Measurements from ENCODE around the gene ZFYVE9. TPM values are rescaled to one million over a fixed set of nuclear protein-coding genes. Genes with fewer than 3 reads are reported as not detected.

The ZFYVE9 gene
- total and polyA plus RNA-seq, 2 of the 13 experiments (the other 11 are each of a cell fraction or from before 2014, with no cell fraction given), result 9.2 to 19.8 TPM

DNA sequence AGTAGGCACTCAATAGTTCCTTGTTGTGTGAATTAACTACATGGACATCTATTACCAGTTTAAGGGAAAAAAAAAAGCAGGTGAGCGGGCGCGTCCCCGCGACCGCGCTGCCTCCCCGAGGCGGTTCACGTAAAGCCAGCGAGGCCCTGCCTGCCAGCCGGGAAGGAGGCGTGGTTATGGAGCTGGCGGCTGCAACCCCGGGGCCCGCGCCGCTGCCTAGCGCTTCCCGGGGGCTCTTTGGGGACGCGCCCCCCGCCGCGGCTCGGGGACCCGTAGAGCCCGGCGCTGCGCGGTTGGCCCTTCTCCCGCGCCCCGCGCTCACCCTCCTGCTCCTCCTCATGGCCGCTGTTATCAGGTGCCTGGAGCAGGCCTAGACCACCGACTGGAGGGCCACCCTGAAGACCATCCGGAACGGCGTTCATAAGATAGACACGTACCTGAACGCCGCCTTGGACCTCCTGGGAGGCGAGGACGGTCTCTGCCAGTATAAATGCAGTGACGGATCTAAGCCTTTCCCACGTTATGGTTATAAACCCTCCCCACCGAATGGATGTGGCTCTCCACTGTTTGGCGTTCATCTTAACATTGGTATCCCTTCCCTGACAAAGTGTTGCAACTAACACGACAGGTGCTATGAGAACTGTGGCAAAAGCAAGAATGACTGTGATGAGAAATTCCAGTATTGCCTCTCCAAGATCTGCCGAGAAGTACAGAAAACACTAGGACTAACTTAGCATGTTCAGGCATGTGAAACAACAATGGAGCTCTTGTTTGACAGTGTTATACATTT, 226.7 kb downstream of the ZFYVE9 start (continued):
- TF ChIP-seq, protein P1, sequence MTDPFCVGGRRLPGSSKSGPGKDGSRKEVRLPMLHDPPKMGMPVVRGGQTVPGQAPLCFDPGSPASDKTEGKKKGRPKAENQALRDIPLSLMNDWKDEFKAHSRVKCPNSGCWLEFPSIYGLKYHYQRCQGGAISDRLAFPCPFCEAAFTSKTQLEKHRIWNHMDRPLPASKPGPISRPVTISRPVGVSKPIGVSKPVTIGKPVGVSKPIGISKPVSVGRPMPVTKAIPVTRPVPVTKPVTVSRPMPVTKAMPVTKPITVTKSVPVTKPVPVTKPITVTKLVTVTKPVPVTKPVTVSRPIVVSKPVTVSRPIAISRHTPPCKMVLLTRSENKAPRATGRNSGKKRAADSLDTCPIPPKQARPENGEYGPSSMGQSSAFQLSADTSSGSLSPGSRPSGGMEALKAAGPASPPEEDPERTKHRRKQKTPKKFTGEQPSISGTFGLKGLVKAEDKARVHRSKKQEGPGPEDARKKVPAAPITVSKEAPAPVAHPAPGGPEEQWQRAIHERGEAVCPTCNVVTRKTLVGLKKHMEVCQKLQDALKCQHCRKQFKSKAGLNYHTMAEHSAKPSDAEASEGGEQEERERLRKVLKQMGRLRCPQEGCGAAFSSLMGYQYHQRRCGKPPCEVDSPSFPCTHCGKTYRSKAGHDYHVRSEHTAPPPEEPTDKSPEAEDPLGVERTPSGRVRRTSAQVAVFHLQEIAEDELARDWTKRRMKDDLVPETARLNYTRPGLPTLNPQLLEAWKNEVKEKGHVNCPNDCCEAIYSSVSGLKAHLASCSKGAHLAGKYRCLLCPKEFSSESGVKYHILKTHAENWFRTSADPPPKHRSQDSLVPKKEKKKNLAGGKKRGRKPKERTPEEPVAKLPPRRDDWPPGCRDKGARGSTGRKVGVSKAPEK (CRISPR knock-in tag; IDR thresholded peaks at IDR 0.05; ENCODE audit: borderline replicate concordance), result 0 out of 2 replicates have a peak, but pooled peaks have one; percentile 47
- TF ChIP-seq KDM6A (CRISPR knock-in tag; IDR thresholded peaks at IDR 0.05; ENCODE audit: low read depth) (no peak), ZNF225 (CRISPR knock-in tag; IDR thresholded peaks at IDR 0.05) (no peak), ZFY (CRISPR knock-in tag; IDR thresholded peaks at IDR 0.05) (peak; percentile 82), MXI1 (IDR thresholded peaks at IDR 0.05; ENCODE audit: borderline replicate concordance, low read depth, low read length) (peak; percentile 70; the same call in 1 of the 3 replicates), YY1 (IDR thresholded peaks at IDR 0.05; ENCODE audit: insufficient read depth, insufficient replicate concordance, low read depth, low read length) (peak; percentile 43), CREB1 (IDR thresholded peaks at IDR 0.05) (no peak), CREB1 (CRISPR knock-in tag; IDR thresholded peaks at IDR 0.05) (no peak), POLR2G (IDR thresholded peaks at IDR 0.05; ENCODE audit: low read depth, low read length) (peak; percentile 52; the same call in 1 of the 2 replicates), MAF1 (CRISPR knock-in tag; IDR thresholded peaks at IDR 0.05; ENCODE audit: borderline replicate concordance) (no peak)
- TF ChIP-seq, protein P2, sequence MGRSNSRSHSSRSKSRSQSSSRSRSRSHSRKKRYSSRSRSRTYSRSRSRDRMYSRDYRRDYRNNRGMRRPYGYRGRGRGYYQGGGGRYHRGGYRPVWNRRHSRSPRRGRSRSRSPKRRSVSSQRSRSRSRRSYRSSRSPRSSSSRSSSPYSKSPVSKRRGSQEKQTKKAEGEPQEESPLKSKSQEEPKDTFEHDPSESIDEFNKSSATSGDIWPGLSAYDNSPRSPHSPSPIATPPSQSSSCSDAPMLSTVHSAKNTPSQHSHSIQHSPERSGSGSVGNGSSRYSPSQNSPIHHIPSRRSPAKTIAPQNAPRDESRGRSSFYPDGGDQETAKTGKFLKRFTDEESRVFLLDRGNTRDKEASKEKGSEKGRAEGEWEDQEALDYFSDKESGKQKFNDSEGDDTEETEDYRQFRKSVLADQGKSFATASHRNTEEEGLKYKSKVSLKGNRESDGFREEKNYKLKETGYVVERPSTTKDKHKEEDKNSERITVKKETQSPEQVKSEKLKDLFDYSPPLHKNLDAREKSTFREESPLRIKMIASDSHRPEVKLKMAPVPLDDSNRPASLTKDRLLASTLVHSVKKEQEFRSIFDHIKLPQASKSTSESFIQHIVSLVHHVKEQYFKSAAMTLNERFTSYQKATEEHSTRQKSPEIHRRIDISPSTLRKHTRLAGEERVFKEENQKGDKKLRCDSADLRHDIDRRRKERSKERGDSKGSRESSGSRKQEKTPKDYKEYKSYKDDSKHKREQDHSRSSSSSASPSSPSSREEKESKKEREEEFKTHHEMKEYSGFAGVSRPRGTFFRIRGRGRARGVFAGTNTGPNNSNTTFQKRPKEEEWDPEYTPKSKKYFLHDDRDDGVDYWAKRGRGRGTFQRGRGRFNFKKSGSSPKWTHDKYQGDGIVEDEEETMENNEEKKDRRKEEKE (IDR thresholded peaks at IDR 0.05), result no peak
- TF ChIP-seq, protein P3, sequence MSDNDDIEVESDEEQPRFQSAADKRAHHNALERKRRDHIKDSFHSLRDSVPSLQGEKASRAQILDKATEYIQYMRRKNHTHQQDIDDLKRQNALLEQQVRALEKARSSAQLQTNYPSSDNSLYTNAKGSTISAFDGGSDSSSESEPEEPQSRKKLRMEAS (IDR thresholded peaks at IDR 0.05), result peak; percentile 49
- TF ChIP-seq, protein P4, sequence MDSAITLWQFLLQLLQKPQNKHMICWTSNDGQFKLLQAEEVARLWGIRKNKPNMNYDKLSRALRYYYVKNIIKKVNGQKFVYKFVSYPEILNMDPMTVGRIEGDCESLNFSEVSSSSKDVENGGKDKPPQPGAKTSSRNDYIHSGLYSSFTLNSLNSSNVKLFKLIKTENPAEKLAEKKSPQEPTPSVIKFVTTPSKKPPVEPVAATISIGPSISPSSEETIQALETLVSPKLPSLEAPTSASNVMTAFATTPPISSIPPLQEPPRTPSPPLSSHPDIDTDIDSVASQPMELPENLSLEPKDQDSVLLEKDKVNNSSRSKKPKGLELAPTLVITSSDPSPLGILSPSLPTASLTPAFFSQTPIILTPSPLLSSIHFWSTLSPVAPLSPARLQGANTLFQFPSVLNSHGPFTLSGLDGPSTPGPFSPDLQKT (CRISPR knock-in tag; IDR thresholded peaks at IDR 0.05; ENCODE audit: borderline replicate concordance), result no peak
- TF ChIP-seq, protein P5, sequence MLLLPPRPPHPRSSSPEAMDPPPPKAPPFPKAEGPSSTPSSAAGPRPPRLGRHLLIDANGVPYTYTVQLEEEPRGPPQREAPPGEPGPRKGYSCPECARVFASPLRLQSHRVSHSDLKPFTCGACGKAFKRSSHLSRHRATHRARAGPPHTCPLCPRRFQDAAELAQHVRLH (CRISPR knock-in tag; IDR thresholded peaks at IDR 0.05; ENCODE audit: borderline replicate concordance, low read depth), result peak; percentile 19; the same call in 1 of the 2 replicates
- TF ChIP-seq, protein P6, sequence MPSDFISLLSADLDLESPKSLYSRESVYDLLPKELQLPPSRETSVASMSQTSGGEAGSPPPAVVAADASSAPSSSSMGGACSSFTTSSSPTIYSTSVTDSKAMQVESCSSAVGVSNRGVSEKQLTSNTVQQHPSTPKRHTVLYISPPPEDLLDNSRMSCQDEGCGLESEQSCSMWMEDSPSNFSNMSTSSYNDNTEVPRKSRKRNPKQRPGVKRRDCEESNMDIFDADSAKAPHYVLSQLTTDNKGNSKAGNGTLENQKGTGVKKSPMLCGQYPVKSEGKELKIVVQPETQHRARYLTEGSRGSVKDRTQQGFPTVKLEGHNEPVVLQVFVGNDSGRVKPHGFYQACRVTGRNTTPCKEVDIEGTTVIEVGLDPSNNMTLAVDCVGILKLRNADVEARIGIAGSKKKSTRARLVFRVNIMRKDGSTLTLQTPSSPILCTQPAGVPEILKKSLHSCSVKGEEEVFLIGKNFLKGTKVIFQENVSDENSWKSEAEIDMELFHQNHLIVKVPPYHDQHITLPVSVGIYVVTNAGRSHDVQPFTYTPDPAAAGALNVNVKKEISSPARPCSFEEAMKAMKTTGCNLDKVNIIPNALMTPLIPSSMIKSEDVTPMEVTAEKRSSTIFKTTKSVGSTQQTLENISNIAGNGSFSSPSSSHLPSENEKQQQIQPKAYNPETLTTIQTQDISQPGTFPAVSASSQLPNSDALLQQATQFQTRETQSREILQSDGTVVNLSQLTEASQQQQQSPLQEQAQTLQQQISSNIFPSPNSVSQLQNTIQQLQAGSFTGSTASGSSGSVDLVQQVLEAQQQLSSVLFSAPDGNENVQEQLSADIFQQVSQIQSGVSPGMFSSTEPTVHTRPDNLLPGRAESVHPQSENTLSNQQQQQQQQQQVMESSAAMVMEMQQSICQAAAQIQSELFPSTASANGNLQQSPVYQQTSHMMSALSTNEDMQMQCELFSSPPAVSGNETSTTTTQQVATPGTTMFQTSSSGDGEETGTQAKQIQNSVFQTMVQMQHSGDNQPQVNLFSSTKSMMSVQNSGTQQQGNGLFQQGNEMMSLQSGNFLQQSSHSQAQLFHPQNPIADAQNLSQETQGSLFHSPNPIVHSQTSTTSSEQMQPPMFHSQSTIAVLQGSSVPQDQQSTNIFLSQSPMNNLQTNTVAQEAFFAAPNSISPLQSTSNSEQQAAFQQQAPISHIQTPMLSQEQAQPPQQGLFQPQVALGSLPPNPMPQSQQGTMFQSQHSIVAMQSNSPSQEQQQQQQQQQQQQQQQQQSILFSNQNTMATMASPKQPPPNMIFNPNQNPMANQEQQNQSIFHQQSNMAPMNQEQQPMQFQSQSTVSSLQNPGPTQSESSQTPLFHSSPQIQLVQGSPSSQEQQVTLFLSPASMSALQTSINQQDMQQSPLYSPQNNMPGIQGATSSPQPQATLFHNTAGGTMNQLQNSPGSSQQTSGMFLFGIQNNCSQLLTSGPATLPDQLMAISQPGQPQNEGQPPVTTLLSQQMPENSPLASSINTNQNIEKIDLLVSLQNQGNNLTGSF (CRISPR knock-in tag; IDR thresholded peaks at IDR 0.05), result no peak

Data from HepG2 (cell line).